Measurements from ENCODE around the gene RABAC1.
"Not testable (repeated sequence)": the region's sequence is repeated elsewhere in the genome, so short reads cannot be mapped to it uniquely, and the experiment has no call there.

Gene RABAC1

DNA sequence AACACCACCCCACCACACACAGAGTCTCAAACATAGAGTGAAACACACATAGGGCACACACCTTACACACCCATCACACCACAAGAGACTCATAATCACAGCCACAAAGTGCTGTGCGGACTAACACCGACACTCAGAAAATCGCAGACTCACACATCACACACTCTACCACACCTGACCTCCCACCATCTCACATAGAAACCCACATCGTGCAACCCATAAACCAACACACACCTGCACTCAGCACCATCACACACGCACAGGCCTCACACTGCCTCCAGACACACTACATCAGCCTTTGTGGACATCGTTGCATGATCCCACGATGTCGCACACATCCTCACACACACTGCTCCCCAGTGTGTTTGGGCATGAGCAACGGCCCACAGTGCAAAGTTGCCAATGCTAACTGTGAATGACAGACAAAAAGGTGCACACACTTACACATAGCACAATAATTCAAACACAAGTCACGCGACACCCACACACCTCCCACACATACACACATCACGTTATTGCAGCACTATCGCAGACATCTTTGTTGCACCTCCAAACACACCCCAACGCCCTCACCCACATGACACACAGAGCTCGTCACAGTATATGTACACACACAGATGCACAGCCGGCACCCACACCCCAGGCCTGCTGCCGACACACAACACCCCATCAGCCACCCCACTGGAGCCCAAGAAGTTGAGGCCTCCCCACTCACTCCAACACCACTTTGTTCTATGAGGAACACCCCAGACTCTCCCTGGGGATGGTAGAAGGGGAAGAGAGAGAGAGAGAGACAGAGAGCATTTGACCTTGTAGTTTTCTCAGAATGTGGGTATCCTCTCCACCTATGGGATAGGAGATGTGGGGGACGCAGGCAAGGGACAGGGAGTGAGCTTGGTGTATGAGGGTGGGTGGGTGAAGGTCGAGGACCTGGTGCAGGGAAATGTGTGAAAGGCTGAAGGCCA lies 36.2 kb upstream of the RABAC1 start:
- no peak for DNase-seq
- TF ChIP-seq GATA1 (IDR thresholded peaks at IDR 0.05; ENCODE audit: low read depth, low read length), result no peak
- TF ChIP-seq POLR2A (IDR thresholded peaks at IDR 0.05; ENCODE audit: low read length), result no peak

DNA sequence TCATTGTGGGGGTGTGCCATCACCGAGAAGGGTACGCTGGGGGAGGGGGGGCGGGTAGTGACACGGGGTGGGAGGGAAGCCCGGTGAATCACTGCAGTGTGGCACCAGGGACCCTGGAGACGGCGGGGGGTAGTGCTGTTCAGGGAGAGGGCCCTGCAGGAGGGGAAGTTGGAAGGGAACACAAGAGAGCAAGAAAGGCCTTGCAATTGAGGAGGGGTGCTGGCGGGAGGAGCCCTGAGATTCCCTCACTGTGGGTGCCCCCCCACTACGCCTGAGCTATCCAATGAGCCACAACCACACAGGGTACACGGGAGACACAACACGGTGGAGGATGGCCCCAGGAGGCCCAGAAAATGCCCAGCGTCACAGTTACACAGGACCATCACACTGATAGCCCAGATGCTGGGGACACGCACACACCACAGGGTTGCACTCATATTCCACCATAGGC lies 35.4 kb upstream of the RABAC1 start:
- no peak for DNase-seq
- TF ChIP-seq GATA1 (IDR thresholded peaks at IDR 0.05; ENCODE audit: low read depth, low read length) (no peak), POLR2A (IDR thresholded peaks at IDR 0.05; ENCODE audit: low read length) (no peak)

DNA sequence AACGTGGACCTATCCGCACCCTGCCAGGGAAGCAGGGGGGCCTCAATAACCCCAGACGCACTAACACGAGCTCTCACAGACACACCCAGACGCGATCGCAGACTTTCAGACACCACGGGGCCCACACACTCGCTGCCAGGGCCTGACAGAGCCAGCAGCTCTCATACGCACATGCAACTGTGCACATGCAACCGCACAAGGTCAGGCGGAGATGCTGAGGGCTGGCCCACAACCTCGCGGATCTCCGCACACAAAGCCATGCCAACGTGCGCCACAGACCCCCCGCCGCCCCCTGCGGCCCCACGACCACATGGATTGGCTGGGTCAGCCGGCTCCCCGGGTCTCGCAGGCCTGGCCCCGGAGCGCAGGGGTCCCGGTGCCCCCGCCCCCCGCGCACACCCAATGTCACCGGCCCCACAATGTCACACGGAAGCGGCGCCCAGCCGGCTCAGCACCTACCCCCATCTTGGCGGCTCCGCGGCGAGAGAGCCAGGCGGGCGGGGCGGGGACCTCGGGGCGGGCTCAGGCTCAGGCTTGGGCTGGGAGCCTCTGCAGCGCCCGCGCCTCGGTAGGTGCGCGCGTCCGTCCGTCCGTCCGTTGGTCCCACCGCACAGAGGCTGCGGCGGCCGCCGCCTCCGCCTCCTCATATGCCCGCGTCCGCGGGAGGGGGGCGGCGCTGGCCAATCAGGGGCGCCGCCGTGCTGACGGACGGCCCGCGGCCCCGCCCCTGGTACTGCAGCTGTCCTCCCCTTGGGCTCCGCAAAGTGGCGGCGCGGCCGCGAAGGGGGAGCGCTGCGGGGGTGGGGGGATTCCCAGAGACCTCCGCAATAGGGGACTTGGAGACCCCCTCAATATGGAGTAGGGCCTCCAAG lies 34.7 kb upstream of the RABAC1 start, which contains the start of gene ATP1A3:
Gene ATP1A3 (minus strand): TSS at position 619 of the 872 bp plus-strand sequence. CDS start 154 bp downstream, at position 465.
- DNase-seq, result peak; percentile 47 to 69
- TF ChIP-seq GATA1 (IDR thresholded peaks at IDR 0.05; ENCODE audit: low read depth, low read length) (no peak), POLR2A (IDR thresholded peaks at IDR 0.05; ENCODE audit: low read length) (no peak)

DNA sequence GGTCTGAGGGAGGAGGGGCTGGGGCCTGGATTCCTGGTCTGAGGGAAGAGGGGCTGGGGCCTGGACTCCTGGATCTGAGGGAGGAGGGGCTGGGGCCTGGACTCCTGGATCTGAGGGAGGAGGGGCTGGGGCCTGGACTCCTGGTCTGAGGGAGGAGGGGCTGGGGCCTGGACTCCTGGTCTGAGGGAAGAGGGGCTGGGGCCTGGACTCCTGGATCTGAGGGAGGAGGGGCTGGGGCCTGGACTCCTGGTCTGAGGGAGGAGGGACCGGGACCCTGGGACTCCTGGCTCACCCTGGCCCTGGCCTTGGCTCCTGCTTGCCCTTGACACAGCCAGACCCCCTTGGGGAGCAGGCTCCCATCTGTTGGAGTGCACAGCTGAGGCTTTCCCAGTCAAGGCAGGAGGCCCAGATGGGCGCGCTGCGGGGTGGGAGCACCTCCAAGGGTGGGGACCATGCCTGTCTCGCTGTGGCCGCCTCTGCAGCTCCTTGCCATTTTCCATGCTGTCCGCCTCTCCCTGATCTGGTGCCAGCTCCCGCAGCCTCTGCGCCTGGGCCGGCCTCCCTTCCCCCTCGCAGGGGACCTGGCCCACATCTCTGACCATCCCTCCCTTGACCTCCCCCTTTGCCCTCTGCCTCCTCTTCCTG lies 32.9 kb upstream of the RABAC1 start:
- DNase-seq, result not testable (repeated sequence)

DNA sequence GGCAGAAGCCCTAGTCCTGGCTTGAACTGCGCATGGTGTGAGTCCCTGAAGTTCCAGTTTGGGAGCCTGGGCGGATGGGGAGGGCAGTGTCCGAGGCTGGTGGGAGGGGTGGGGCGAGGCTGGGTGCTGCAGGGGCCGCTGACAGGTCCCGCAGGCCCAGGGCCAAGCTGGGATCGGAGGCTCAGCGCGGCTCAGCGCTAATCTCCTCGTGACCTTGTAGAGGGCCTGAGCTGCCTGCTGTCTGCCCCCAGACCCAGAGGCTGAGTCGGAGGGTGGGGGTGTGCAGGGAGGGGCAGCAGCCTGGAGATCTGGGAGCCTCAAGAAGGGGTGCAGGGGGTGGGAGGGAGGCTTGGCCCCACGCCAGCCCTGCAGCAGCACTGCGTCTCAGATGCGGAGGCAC lies 31.9 kb upstream of the RABAC1 start:
- no peak for DNase-seq
- TF ChIP-seq GATA1 (IDR thresholded peaks at IDR 0.05; ENCODE audit: low read depth, low read length), result no peak
- TF ChIP-seq POLR2A (IDR thresholded peaks at IDR 0.05; ENCODE audit: low read length), result no peak

DNA sequence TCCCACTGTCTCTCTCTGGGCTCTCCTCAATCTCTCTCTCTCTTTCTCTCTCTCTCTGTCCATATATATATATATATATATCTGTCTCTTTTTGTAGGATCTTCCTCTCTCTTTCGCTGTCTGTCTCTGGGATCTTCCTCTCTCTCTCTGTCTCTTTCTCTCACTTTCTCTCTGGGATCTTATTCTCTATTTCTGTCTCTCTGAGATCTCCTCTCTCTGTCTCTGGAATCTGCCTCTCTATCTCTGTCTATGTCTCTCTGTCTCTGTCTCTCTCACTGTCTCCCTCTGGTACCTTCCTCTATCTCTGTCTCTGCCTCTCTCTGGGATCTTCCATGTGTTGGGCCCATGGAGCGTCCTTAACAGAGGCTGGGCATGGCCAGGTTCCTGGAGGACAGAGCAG lies 31.5 kb upstream of the RABAC1 start:
- no peak for DNase-seq

DNA sequence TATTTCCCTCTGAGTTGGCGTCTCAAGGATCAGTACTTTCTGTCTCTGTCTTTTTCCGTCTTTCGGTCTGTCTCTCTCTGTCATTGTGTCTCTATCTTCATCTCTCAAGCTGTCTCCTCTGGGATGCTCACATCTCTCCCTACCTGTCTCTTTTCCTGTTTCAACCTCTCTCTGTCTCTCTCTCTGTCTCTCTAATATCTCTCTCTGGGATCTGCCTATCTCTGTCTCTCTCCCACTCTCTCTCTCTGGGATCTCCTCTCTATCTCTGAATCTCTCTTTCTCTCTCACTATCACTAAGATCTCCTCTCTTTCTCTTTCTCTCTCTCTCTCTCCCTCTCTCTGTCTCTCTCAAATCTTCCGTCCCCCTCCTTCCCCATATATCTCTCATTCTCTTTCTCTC lies 30.9 kb upstream of the RABAC1 start:
- TF ChIP-seq GATA1 (IDR thresholded peaks at IDR 0.05; ENCODE audit: low read depth, low read length), result no peak
- no peak for TF ChIP-seq POLR2A (IDR thresholded peaks at IDR 0.05; ENCODE audit: low read length)
- DNase-seq, result no peak

More for the DNA sequence above, 31.5 kb upstream of the RABAC1 start:
- no peak for TF ChIP-seq GATA1 (IDR thresholded peaks at IDR 0.05; ENCODE audit: low read depth, low read length)
- TF ChIP-seq POLR2A (IDR thresholded peaks at IDR 0.05; ENCODE audit: low read length), result no peak

DNA sequence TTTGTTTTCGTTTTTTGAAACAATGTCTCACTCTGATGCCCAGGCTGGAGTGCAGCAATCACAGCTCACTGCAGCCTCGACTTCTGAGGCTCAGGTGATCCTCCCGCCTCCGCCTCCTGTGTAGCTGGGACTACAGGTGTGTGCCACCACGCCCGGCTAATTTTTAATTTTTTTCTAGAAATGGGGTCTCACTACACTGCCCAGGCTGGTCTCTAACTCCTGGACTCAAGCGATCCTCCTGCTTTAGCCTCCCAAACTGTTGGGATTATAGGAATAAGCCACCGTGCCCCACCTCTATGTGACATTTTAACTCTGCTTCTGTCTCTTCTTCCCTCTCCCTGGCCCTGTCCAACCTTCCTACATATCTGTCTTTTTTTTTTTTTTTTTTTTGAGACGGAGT lies 29.8 kb upstream of the RABAC1 start:
- DNase-seq, result no peak
- TF ChIP-seq GATA1 (IDR thresholded peaks at IDR 0.05; ENCODE audit: low read depth, low read length) (no peak), POLR2A (IDR thresholded peaks at IDR 0.05; ENCODE audit: low read length) (no peak)

DNA sequence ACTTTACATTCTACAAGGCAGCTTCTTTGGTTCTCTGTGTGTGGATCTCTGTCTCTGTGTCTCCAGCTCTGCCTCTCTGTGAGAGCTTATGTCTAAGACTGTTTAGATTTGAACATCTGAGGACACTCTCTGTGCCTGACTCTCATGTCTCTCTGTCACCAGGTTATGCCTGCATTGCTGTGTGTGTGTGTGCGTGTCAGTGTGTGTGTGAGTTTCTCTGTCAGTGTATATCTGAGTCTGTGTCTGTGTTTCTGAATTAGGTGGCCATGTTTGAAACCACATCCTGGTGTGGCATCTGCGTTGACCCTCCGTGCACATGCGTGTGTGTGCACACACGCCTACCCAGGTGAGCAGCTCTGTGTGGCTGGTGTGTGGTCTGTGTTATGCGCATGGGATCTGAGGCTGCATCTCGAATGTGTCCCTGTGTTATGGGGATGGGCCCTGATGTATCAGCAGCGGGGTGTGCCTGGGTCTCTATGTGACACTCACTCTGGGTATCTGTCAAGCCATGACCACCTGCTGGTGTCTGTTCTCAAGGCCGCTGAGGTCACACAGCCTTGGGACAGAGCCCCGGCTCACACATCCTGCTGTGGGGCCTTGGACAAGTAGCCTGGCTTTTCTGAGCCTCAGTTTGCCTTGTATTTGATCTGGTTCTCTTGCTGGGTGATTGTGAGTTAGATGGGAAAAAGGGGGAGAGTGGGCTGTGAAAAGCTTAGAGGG lies 28.2 kb upstream of the RABAC1 start:
- no peak for DNase-seq
- TF ChIP-seq POLR2A (IDR thresholded peaks at IDR 0.05; ENCODE audit: low read length) (no peak), GATA1 (IDR thresholded peaks at IDR 0.05; ENCODE audit: low read depth, low read length) (no peak)

DNA sequence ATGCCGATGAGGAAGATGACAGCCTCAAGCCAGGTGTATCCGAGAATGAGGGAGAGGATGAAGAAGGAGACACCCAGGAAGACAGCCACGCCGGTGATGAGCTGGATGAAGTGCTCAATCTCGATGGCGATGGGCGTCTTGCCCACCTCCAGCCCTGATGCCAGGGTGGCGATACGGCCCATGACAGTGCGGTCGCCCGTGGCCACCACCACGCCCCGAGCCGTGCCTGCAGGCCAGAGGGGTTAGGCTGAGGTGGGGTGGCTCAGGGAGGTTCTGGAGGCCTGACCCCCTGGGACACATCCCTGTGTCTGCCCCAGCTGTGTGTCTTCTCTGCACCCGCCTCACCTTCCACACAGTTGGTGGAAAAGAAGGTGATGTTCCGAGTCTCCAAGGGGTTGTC lies 25.8 kb upstream of the RABAC1 start:
- no peak for DNase-seq
- TF ChIP-seq POLR2A (IDR thresholded peaks at IDR 0.05; ENCODE audit: low read length) (no peak), GATA1 (IDR thresholded peaks at IDR 0.05; ENCODE audit: low read depth, low read length) (no peak)

DNA sequence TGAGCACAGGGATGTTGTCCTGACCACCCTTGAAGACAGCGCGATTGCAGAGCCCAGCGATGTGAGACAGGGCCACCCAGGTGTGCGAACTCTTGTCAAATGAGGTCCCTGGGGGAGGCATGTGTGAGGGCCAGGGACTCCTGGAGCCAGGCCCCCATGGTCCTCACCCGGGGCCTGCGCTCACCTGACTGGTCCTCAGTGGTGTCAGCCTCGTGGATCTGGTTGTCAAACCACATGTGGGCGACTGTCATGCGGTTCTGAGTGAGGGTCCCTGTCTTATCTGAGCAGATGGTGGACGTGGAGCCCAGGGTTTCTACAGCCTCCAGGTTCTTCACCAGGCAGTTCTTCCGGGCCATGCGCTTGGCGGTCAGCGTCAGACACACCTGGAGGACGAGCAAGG lies 22.6 kb upstream of the RABAC1 start:
- TF ChIP-seq POLR2A (IDR thresholded peaks at IDR 0.05; ENCODE audit: low read length), result no peak
- no peak for TF ChIP-seq GATA1 (IDR thresholded peaks at IDR 0.05; ENCODE audit: low read depth, low read length)
- DNase-seq, result no peak

DNA sequence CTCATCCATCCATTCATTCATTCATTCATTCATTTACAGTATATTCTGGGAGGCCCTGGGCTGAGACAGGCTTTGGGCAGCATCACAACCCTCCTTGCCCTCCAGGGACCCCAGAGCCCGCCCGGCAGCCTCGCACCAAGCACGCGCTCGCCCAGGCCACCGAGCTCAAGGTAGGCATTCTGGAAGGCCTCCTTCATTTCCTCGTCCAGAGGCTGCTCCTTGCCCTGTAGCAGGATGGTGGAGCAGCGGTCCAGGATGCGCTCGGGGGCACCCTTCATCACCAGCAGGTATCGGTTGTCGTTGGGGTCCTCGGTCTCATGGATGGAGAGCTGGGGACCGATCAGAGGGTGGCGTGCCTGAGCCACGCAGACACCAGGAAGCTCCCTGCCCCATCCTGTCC lies 19.3 kb upstream of the RABAC1 start:
- DNase-seq, result no peak
- TF ChIP-seq POLR2A (IDR thresholded peaks at IDR 0.05; ENCODE audit: low read length) (no peak), GATA1 (IDR thresholded peaks at IDR 0.05; ENCODE audit: low read depth, low read length) (no peak)

DNA sequence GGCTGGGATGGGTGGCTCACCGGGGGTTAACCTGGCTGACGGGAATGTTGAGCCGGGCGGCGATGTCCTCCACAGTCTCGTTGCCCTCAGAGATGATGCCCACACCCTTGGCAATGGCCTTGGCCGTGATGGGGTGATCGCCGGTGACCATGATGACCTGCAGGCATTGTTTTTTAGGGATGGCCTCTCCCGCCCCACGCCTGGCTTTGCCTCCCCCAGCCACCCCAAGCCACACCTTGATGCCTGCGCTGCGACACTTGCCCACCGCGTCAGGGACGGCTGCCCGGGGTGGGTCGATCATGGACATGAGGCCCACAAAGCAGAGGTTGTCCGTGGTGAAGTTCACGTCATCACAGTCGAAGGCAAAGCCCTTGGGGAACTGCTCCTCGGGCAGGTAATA lies 18.8 kb upstream of the RABAC1 start:
- DNase-seq, result no peak
- no peak for TF ChIP-seq POLR2A (IDR thresholded peaks at IDR 0.05; ENCODE audit: low read length)
- TF ChIP-seq GATA1 (IDR thresholded peaks at IDR 0.05; ENCODE audit: low read depth, low read length), result no peak

Measured in erythroblast (primary cell).